Endodermal cell (in vitro differentiated cells): ENCODE measurements around the gene COMMD1. TPM values are rescaled to one million over a fixed set of nuclear protein-coding genes. Genes with fewer than 3 reads are reported as not detected.

Experiments
- DNase-seq: peaks from one replicate; pipeline ENCODE4 v3.0.0-alpha.2; 2017
- H3K27ac ChIP-seq: 2 replicates; pipeline ENCODE4 v1.5.1; 2013; ENCODE audit warnings: mild to moderate bottlenecking, low read depth, low read length, moderate library complexity
- H3K27me3 ChIP-seq: 2 replicates; pipeline ENCODE4 v1.6.1; 2013; ENCODE audit warnings: mild to moderate bottlenecking, low read length, moderate library complexity; ENCODE audit not compliant: insufficient read depth, control insufficient read depth, poor library complexity, severe bottlenecking
- H3K36me3 ChIP-seq: 2 replicates; pipeline ENCODE4 v1.7.0; 2013; ENCODE audit warnings: mild to moderate bottlenecking, low read length, moderate library complexity; ENCODE audit not compliant: control insufficient read depth, insufficient read depth
- H3K4me1 ChIP-seq: one replicate; pipeline ENCODE4 v1.7.0; 2013; ENCODE audit warnings: low read length; ENCODE audit not compliant: control insufficient read depth, insufficient read depth
- H3K4me3 ChIP-seq: 2 replicates; pipeline ENCODE4 v1.5.1; 2013; ENCODE audit warnings: mild to moderate bottlenecking, low read length, moderate library complexity
- H3K9ac ChIP-seq: 2 replicates; pipeline ENCODE4 v1.6.1; 2013; ENCODE audit warnings: mild to moderate bottlenecking, low read length, moderate library complexity; ENCODE audit not compliant: poor library complexity, severe bottlenecking; ENCODE audit errors: extremely low read depth
- H3K9me3 ChIP-seq: 2 replicates; pipeline ENCODE4 v1.6.1; 2013; ENCODE audit warnings: mild to moderate bottlenecking, low read length, moderate library complexity; ENCODE audit not compliant: control insufficient read depth
- H3K27ac Mint-ChIP-seq: 2 replicates; pipeline ENCODE4 v1.8.0; 2020; ENCODE audit warnings: mixed read lengths
- H3K27me3 Mint-ChIP-seq: 2 replicates; pipeline ENCODE4 v1.8.0; 2021; ENCODE audit warnings: mild to moderate bottlenecking, mixed read lengths; ENCODE audit not compliant: insufficient read depth
- H3K36me3 Mint-ChIP-seq: 2 replicates; pipeline ENCODE4 v1.8.0; 2020; ENCODE audit warnings: low read depth, mixed read lengths
- H3K4me1 Mint-ChIP-seq: 2 replicates; pipeline ENCODE4 v1.8.0; 2020; ENCODE audit warnings: mixed read lengths
- H3K4me3 Mint-ChIP-seq: 2 replicates; pipeline ENCODE4 v1.8.0; 2020; ENCODE audit warnings: mild to moderate bottlenecking, moderate library complexity, mixed read lengths
- H3K9me3 Mint-ChIP-seq: 2 replicates; pipeline ENCODE4 v1.8.0; 2020; ENCODE audit warnings: mild to moderate bottlenecking, mixed read lengths
- CTCF ChIP-seq: fragments of 200-600 bp; sonication (generic); conservative IDR thresholded peaks from 2 replicates; pipeline ENCODE4 v1.5.0; 2021; ENCODE audit warnings: antibody characterized with exemption, mild to moderate bottlenecking
- WGBS, 2 experiments: methylation state at CpG; one replicate each; pipeline versions ENCODE4 v1.1.5 to v1.1.7; 2013; ENCODE audit warnings: missing lambda C conversion rate in 2 of 2, mixed read lengths in 1 of 2; ENCODE audit not compliant: insufficient coverage in 1 of 2, insufficient read length in 1 of 2; 5-methylcytosine and 5-hydroxymethylcytosine counted together
- total RNA-seq, 2 donors: library from RNA; stranded (reverse); fragmentation: NEBNext Ultra II Directional in 1 of 2; extraction: Animal tissue kit (Norgen Biotek cat#: 25700) in 1 of 2; gene quantifications; 2 replicates in 1 of 2; 3 replicates in 1 of 2; pipeline ENCODE4 v1.2.1, GENCODE V29; 2021

Gene COMMD1
- total RNA-seq, 2 donors from 2014 or later, result 27.8 to 28.4 TPM

DNA sequence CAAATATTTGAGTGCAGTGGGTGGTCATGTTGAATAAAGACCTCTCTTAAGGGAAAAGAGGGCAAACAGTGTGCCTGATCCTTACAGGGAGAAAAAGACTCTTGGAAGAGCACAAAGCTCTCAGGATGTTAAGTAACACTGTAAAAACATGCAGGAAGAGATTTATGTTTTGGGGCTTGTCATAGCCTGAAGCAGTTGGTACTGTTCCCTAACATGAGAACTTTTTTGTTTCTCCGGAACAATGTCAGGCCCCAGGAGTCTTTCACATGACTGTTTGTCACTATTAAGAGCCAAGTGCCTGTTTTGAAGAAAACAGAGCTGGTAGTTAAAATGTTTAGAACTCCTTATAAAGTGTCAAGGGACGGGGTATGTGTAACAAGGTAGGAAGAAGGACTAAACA is 206.7 kb downstream of the COMMD1 start:
- H3K4me3 Mint-ChIP-seq, result no peak overlapping the region
- no peaks in the 10 kb centered on the region for H3K27me3 Mint-ChIP-seq
- H3K9me3 Mint-ChIP-seq, result no peaks in the 10 kb centered on the region
- no peak for TF ChIP-seq CTCF
- Histone ChIP-seq H3K27ac (peak overlapping the region; percentile 29), H3K9ac (no peak overlapping the region), H3K4me3 (no peak overlapping the region), H3K9me3 (no peaks in the 10 kb centered on the region), H3K4me1 (peaks cover 34% of the 10 kb centered on the region), H3K27me3 (no peaks in the 10 kb centered on the region), H3K36me3 (no peaks in the 10 kb centered on the region)
- peak overlapping the region; percentile 63 for H3K27ac Mint-ChIP-seq
- DNase-seq, result no peak
- H3K4me1 Mint-ChIP-seq, result peaks cover 63% of the 10 kb centered on the region
- 71 to 73% methylated on average over 2 of the region's 2 CpGs for WGBS, 2 experiments
- H3K36me3 Mint-ChIP-seq, result no peaks in the 10 kb centered on the region

GRCh38 chr2:62114564-62114963 is 209.1 kb downstream of the COMMD1 start:
- TF ChIP-seq CTCF, result no peak
- DNase-seq, result peak; percentile 63
- H3K4me3 Mint-ChIP-seq, result no peak overlapping the region
- no peaks in the 10 kb centered on the region for H3K9me3 Mint-ChIP-seq
- Histone ChIP-seq H3K9ac (no peak overlapping the region), H3K27me3 (no peaks in the 10 kb centered on the region), H3K4me3 (no peak overlapping the region), H3K27ac (no peak overlapping the region), H3K4me1 (peaks cover 24% of the 10 kb centered on the region), H3K9me3 (peaks cover 6% of the 10 kb centered on the region), H3K36me3 (no peaks in the 10 kb centered on the region)
- no peaks in the 10 kb centered on the region for H3K36me3 Mint-ChIP-seq
- H3K27ac Mint-ChIP-seq, result no peak overlapping the region
- 87 to 91% methylated on average over 5 of the region's 5 CpGs for WGBS, 2 experiments
- H3K27me3 Mint-ChIP-seq, result no peaks in the 10 kb centered on the region
- H3K4me1 Mint-ChIP-seq, result peaks cover 53% of the 10 kb centered on the region

GRCh38 chr2:62116983-62117382 is 211.5 kb downstream of the COMMD1 start:
- peaks cover 6% of the 10 kb centered on the region for H3K9me3 ChIP-seq
- DNase-seq, result no peak
- 100% methylated on average over 2 of the region's 3 CpGs for WGBS, 2 experiments
- no peak for TF ChIP-seq CTCF
- no peak overlapping the region for H3K9ac ChIP-seq
- H3K4me3 ChIP-seq, result no peak overlapping the region
- H3K36me3 Mint-ChIP-seq, result no peaks in the 10 kb centered on the region
- H3K27me3 ChIP-seq, result no peaks in the 10 kb centered on the region
- peaks cover 20% of the 10 kb centered on the region for H3K4me1 ChIP-seq
- no peaks in the 10 kb centered on the region for H3K9me3 Mint-ChIP-seq
- H3K27ac Mint-ChIP-seq, result no peak overlapping the region
- H3K27ac ChIP-seq, result no peak overlapping the region
- H3K4me1 Mint-ChIP-seq, result peaks cover 34% of the 10 kb centered on the region
- H3K36me3 ChIP-seq, result no peaks in the 10 kb centered on the region
- no peaks in the 10 kb centered on the region for H3K27me3 Mint-ChIP-seq
- H3K4me3 Mint-ChIP-seq, result no peak overlapping the region
